DMS153 treated with DMSO at 0.1 percent for 48 hours (cell line): ENCODE results near the gene PGLYRP4.
"Not testable (repeated sequence)": the region's sequence is repeated elsewhere in the genome, so short reads cannot be mapped to it uniquely, and the experiment has no call there.

Experiments used
- DNase-seq: peaks from one replicate; lab custom pipeline; 2025; ENCODE audit not compliant: unreplicated experiment; lab: John Stamatoyannopoulos, UW

Gene PGLYRP4

DNA sequence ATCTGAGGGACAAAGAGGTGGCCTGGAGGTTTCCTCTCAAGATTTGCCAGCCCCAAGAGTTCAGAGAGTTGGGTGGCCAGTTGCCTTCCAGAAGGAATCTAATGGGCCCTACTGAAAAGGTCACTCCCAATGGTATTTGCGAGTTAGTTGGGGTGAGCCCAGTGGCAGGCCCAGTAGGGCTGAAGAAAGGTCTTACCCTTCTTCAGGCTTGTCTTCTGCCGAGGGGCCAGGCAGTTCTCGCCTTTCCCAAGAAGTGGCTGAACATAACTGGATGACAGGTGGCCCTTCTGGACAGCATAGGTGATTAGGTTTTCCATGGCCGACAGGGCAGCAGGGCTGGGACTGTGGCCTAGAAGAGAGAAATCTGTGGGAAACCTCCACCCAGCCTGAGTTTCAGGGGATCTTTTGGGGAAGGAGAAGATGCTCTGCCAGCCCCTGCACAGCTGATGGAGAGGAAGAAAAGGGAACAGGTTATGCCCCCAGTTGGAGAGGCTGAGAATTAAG lies 7.2 kb downstream of the PGLYRP4 start:
- DNase-seq = no peak

DNA sequence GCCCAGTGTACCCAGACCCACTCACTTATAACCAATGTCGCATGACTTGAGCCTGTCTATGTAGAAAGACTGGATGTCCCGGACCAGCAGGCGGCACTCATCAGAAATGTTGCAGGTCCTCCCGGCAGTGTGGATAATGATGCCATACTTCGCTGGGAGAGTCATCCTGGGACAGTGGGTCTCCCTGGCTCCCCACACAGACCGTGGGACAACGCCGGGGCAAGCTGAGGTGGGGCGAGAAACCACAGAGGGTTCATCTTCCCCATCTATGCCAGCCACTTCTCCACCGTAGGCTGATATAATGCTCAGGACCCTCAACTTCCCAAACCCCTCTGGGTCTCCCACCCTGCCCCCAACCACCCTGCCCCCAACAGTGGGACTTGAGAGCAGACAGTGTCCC lies 8.3 kb downstream of the PGLYRP4 start:
- DNase-seq = no peak

GRCh38 chr1:153339802-153340201 lies 8.8 kb downstream of the PGLYRP4 start:
- no peak for DNase-seq

DNA sequence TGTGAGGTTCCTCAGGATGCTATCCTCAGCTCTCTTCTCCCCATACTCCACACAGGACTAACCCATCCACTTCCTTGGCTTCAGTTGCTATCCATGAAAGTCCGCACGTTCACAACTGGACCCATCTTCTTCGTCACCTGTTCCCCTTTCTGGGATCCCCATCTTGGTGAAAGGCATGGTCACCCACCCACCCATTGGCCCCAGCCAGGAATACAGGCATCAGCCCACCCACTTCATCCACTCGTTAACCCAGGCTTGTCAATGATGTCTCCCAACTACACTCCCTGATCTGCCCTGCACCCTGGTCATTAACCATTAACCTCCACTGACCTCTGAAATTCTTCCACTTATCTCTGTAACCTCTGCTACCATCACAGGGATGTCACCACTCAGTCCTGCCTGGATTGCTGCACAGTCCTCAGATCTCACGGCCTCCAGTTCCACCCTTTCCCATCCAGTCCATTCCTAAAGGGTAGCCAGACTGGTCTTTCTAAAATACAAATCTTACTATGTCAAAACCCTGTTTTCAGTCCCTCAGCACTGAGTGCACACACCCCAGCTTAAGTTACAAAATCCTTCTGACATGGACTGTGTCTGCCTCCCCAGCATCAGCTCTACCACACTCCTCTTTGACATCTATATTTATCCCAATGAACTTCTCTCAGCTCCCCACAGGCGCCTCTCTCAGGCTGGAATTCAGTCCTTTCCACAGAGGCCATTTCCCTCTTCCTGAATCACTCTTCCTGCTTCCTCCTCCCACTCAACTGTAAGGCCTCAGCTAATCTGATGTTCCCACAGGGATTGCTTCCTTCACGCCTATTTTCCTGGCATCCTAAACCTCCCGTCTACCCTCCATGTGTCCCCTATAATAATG lies 10.4 kb downstream of the PGLYRP4 start:
- no peak for DNase-seq

DNA sequence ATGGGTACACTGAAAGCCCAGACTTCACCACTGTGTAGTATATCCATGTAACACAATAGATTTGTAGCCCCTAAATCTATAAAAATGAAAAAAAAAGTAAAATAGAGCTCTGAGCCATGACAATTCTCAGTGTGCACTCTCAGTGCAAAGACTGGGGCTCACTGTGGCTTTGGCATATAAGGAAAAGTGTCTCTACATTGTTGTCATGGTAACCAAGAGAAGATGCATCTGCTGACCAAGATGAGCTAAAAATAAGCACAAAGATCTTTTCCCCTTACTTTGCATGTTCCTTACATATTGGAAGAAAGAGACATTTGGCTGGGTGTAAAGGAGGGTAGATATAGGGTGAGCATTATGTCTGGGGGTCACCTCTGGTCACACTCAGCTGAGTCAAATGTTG lies 12.0 kb downstream of the PGLYRP4 start:
- no peak for DNase-seq

DNA sequence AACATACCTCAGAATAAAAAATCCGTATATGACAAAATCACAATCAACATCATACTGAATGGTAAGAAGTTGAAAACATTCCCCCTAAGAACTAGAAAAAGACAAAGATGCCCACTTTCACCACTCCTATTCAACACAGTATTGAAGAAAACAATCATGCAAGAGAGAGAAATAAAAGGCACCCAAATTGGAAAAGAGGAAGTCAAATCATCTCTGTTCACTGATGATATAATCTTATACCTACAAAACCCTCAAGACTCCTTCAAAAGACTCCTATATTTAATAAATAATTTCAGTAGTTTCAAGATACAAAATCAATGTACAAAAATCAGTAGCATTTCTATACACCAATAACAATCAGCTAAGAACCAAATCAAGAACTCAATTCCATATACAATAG lies 14.7 kb downstream of the PGLYRP4 start:
- no peak for DNase-seq

GRCh38 chr1:153324912-153325311 lies 23.7 kb downstream of the PGLYRP4 start:
- no peak for DNase-seq

DNA sequence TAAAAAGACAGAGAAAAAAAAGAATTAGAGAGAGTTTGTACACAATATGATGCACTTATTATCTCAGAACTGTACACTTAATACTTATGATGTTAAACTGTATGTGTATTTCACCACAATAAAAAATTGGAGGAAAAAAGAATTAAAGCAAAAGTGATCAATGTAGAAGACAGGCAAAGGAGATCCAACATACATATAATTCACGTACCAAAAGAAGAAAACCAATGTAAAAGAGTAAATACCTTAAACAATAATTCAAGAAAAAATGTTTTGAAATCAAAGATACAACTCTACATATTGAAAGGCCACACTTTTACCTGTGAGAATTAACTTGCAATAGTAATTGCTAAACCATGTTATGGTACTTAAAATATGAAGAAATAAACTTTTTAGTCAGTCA lies 26.1 kb downstream of the PGLYRP4 start:
- DNase-seq = no peak

DNA sequence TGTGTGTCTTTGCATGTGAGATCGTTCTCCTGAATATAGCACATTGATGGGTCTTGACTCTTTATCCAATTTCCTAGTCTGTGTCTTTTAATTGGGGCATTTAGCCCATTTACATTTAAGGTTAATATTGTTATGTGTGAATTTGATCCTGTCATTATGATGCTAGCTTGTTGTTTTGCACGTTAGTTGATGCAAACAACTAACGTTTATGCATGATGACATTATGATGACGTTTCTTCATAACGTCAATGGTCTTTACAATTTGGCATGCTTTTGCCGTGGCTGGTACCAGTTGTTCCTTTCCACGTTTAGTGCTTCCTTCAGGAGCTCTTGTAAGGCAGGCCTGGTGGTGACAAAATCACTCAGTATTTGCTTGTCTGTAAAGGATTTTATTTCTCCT lies 30.5 kb downstream of the PGLYRP4 start:
- not testable (repeated sequence) for DNase-seq

GRCh38 chr1:153316013-153316412 lies 32.6 kb downstream of the PGLYRP4 start:
- not testable (repeated sequence) for DNase-seq

GRCh38 chr1:153314388-153314787 lies 34.3 kb downstream of the PGLYRP4 start:
- not testable (repeated sequence) for DNase-seq

GRCh38 chr1:153313288-153313687 lies 35.4 kb downstream of the PGLYRP4 start:
- DNase-seq = no peak

DNA sequence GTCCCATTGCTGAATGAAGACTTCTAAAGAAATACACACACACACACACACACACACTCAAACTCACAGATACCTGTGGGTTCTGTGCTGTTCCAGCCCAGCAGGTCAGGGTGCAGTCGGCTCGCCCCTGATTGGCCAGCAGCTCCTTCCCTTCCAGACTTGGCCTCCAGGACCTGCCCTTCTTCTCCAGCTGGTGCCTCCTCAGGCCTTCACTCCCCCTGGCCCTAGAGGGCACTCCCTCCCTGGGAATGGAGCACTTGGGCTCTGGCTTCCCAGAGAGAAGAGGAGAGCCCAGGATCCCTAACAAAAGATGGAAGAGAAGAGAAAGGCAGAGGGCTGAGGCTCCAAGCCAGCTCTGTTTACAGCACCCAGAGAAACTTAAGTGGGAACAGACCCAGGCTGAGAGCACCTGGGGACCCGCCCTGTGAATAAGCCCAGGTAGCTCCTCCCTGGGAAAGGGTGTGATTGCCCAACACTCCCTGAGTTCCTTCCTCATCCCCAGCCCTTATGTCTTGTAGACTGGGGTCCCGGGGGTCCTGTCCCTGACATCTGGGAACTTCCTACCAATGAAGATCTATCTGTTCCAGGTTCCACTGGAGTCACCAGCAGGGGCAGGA lies 36.0 kb downstream of the PGLYRP4 start, which contains the start of gene PGLYRP3:
TSS of gene PGLYRP3 (minus strand) at position 383 of the 617 bp plus-strand sequence. CDS start 2,287 bp downstream, outside the sequence.
- DNase-seq = no peak

- no peak for DNase-seq
Measured at GRCh38 chr1:153310526-153310925, 38.1 kb downstream of the PGLYRP4 start.

- no peak for DNase-seq
Measured at GRCh38 chr1:153309441-153309840, 39.2 kb downstream of the PGLYRP4 start.

GRCh38 chr1:153308540-153308939 lies 40.1 kb downstream of the PGLYRP4 start:
- DNase-seq = no peak

DNA sequence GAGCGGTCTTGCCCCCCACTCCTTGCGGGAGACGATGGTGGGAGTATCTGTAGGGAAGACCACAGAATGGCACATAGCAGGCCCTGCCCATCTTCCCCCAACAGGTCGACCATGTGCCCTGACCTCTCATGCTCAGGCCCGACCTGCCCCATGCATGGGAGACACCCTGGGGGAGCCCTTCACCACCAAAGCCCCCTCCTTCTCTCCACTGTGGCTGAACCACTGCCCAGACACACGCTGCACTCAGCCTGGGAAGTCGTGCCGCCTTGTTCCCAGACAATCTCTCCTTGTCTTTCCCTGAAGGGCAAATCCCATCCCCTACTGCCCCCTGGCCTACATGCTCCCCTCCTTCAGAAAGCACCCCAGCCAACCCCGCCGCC lies 41.4 kb downstream of the PGLYRP4 start:
- DNase-seq = no peak

DNA sequence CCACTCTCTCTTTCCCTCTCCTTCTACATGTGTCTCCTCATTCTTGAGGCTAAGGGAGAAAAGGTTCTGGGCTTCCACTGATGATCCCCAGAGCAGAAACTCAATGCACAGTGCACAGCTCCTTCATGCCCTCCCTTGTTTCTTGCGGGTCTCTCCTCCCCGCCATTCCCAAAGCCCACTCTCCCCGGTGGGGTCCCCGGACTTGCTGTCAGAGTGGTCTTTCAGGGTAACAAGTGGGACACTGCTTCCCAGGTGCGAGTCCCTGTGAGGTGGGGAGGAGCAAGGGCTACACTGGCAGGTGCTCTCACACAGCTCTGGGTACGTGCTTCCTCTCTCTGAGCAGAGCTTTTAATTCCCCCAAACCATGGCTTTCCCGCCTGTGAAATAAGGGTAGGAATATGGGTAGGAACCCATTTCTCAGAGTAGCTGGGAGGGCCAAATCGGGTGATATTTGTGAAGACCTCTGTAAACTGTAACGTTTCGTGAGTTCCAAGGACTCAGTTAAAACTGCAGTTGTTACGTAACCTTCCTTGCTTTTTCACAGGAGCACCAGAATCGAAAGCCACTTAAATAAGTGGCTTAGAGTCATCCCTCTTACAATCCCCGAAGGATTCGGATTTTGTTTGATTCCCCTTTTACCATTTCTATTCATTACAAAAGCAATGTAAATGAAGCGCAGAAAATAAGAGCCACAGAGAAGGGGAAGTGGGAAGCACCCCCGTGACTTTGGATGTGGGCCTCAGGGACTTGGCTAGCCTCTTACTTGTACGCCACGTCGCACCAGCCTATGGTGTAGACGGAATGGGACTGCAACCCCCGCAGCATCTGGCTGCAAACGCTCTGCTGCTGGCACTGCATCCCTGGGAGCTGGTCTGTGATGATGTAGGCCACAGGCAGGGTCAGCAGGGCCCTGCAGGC lies 42.1 kb downstream of the PGLYRP4 start:
- no peak for DNase-seq

DNA sequence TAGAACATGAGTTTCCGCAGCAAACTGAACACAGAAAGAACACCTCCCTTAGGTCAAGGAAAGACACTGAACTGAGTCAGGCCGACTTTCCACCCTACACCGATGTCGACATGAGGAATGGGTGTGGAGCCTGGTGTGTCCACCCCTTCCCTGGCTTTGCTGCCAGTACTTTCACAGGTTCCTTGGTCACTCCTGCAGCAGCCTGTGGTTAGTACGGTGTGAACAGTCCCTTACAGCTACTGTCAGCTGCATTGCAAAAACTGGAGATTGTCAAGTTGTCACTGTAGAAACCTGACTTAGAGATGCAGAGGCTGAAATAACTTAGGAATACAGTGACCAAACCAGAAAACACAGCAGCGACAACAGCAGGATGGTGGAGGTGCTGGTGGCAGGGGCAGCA lies 43.0 kb downstream of the PGLYRP4 start:
- DNase-seq = no peak

GRCh38 chr1:153302308-153302707 lies 46.3 kb downstream of the PGLYRP4 start:
- DNase-seq = no peak

DNA sequence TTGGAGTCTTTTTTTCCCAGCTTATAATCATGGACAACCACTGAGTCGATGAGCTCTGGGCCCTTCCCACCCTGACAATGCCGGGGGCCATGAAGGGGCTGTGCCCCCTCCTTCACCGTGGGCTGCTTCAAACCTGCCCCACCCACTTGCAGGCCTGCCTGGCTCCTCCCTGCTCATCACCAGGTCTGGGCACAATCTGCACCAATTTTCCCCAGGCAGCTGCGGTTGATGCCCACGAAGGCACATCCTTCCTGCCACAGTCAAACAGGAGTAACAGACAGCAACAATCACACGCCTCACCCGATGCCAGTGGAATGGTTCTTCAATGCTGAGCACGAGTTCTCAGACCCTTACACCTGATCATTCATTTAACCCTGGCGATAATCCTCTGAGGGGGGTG lies 54.8 kb downstream of the PGLYRP4 start:
- no peak for DNase-seq
